GM18498 (cell line): ENCODE results near the gene H2AZ1.
"Not testable (repeated sequence)": the region's sequence is repeated elsewhere in the genome, so short reads cannot be mapped to it uniquely, and the experiment has no call there.

Experiments
- ATAC-seq: cut with Tn5 transposase; IDR thresholded peaks from one replicate; pipeline ENCODE4 v1.9.1; 2021; ENCODE audit warnings: mild to moderate bottlenecking, moderate library complexity; ENCODE audit not compliant: unreplicated experiment

Gene H2AZ1

DNA sequence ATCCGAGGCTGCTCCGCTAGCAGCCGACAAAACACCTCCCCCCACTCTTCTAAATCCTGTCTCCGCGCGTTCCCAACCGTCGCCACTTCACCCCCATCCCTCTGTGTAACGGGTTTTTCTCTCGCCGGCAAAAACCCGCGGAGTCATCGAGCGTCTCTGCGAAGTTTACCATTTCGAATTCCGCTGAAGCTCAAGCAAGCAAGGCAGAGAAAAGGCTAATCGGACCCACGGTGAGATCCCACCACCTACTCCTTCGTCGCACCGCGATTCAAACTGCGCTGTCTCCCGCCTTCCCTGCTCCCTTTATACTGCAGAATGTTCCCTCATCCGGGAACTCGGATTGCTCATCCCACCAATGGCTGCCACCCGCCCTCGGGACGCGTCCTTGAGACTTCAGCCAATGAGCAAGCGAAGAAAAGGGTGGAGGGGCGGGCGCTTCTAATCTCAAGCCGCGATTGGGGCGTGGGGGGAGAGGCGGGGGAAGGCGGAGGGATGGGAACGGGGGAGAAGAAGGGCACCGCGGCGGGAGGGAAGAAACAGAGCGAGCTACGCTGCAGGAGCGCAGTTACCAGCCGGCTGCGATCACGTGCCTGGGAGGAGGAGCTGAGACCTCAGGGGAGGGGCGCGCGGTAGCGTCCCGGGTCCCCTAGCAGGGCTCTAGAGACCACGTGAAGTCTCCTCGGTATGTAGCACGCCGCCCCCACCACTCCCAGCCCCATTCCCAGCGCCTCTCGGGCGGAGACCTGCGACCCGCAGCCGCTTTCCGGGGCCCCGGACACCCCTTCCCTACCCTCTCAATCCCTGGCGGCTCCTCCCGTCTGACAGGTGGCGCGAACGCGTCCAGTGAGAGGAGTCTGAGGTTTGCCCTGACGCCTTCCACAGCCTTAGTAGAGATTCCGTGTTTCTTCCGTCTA, at the start of gene H2AZ1:
TSS of gene H2AZ1 (minus strand) at position 277 of the 914 bp plus-strand sequence. CDS start at position 172, 105 bp downstream.
- peak; percentile 67 for ATAC-seq

GRCh38 chr4:99998062-99998867, 48.2 kb upstream of the H2AZ1 start:
- ATAC-seq = no peak

DNA sequence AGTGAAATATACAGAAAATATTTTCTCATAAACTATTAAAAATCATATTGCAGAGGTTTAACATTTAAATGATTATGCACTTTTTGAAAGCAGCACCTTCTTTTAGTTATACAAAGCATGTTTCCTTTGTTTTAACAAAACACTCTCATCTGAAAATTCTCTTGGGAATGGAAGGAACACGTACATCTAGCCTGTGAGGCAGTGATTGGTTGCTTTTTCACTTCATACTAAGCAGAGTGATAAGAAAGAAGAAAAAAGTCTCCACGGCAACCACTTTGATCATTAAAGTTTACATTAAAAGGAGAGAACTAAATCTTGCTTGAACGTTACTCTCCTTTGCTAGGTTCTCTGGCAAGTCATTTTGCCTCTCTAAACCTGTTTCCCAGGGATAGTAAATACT, 41.7 kb upstream of the H2AZ1 start:
- ATAC-seq = no peak

- no peak for ATAC-seq
These were observed 37.6 kb upstream of the H2AZ1 start for GRCh38 chr4:99987681-99988080.

DNA sequence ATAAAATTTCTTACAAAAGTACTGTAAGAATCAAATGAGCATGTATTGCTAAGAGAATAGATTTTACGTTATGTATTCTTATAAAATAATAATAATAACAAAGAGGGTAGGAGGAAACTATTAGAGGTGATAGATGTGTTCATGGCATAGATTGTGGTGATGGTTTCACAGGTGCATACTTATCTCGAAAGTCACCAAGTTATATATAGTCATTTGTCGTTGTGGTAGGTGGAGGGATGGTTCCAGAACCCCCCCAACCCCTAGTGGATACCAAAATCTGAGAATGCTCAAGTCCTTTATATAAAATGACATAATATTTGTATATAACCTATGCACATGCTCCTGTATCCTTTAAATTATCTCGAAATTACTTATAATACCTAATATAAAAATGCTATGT, 36.7 kb upstream of the H2AZ1 start:
- no peak for ATAC-seq

DNA sequence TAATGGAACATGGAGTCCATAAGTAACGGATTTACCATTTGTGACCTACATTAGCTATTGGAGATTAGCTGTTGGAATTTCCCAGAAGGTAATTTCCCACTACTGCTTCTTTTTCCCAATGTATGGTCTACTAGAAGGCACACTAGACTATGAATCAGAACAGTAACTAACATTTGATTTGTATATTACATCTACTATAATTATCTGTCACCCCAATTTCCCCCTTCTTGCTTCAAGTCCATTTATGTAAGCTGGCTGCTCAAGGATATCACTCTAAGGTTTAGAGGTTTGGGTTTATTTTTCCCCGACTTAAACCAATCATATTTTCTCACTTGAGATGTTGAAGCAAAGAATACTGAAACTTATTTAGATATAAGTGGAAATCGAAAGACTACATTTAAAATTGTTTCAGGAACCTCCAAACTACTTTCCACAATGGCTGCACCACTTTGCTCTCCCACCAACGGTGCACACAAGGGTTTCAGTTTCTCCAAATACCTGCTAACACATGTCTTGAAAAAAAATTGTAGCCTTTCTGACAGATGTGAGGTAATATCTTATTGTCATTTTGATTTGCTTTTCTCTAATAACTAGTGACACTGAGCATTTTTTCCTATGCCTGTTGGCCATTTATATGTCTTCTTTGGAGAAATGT, 33.3 kb upstream of the H2AZ1 start:
- peak; percentile 63 for ATAC-seq

DNA sequence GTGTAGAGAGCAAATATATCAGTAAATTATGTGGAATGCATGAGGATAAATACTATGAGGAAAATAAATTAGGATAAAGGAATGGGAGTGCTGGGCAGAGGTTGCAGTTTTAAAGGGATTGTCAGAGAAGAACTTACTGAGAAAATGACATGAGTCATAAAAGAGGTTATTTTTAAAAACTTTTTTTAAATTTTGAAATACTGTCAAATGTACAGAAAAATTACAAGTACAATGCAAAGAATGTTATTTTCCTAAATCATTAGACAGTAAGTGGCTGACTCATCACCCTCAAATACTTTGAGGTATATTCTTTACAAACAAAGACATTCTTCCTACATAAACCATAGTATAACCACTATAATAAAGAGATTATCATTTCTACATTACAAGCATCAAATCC, 29.8 kb upstream of the H2AZ1 start:
- ATAC-seq = no peak

- no peak for ATAC-seq
These were observed 21.5 kb upstream of the H2AZ1 start for GRCh38 chr4:99971453-99972111.

- ATAC-seq = no peak
These were observed 18.3 kb upstream of the H2AZ1 start for GRCh38 chr4:99968330-99968729.

DNA sequence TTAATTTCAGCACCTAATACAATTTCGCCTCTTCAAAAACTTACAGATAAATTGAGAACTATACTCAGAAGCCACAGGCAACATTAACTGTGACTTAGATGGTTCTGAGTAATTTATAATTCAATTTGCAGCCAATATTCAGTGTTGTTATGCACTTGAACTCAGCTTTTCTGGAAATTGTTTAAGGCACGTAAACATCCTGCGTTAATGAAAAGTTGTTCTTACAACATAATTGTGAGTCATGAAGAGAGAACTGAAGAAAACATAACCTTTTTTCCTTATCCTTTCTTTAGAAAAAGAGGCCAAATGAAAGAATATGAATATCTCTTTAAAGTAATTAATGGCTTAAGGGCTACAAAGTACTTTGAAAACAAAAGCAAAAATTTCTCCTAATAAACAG, 16.6 kb upstream of the H2AZ1 start:
- no peak for ATAC-seq

GRCh38 chr4:99965674-99966350, 15.7 kb upstream of the H2AZ1 start:
- no peak for ATAC-seq

GRCh38 chr4:99965173-99965572, 15.1 kb upstream of the H2AZ1 start:
- ATAC-seq = no peak

GRCh38 chr4:99961711-99962110, 11.6 kb upstream of the H2AZ1 start:
- no peak for ATAC-seq

DNA sequence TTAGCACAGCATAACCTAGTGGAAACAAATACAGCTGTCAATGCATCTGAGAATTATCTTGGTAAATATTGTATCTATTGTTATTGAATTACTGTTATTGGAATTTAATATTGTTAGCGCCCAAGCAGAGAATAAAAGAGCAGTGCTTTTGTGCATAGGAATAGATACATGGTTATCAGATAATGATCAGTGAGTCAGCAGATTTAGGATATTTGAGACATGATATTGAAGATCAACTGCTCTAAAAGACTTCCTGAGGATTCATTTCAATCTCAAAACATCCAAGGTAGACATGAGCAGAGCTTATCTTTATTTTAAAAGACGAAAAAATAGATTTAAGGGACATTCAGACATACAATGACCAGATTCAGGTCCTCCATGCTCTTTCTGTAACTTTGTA, 10.6 kb upstream of the H2AZ1 start:
- no peak for ATAC-seq

DNA sequence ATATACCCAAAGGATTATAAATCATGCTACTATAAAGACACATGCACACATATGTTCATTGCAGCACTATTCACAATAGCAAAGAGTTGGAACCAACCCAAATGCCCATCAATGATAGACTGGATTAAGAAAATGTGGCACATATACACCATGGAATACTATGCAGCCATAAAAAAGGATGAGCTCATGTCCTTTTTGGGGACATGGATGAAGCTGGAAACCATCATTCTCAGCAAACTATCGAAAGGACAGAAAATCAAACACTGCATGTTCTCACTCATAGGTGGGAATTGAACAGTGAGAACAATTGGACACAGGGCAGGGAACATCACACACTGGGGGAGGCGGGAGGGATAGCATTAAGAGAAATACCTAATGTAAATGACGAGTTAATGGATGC, 8.1 kb upstream of the H2AZ1 start:
- not testable (repeated sequence) for ATAC-seq

DNA sequence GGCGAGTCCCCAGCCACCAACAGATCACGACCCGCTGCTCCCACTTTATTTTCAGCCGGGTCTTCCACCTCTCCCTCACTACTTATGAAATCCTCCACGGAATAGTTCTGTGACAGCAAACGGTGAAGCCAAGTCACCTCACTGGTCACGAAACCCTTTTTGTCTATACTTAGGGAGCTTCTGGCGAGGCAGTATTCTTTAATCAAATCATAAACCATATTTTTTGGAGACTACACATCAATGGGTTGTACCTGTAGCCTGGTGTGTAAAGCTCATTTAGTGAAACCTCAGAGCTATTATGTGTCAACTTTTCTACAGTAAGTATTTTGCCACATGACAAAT, 809 bp upstream of the H2AZ1 start:
- ATAC-seq = no peak

- peak; percentile 23 for ATAC-seq
These were observed 759 bp downstream of the H2AZ1 start for GRCh38 chr4:99949034-99949998.

DNA sequence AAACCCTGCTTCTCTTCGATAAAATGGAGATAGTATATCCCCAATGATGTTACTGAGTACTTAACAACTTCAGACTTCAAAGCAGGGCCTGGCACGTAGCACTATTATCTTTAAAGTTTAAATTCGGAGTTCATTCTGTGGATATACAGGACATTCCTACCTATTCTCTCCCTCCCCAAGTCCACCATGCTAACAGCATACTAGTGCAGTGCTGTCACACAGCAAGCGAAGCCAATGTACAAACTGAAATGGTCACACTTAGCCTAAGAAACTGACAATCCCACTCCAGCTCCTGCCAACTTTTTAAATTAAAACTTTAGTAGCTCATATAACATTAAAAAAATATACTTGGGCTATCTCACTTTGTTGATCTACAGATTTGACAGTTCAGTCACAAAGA, 2.5 kb downstream of the H2AZ1 start:
- no peak for ATAC-seq

GRCh38 chr4:99947190-99947578, 2.9 kb downstream of the H2AZ1 start:
- ATAC-seq = no peak
